Upper lobe of left lung (tissue), 4 donors: ENCODE measurements around the gene CAB39.

Experiments used
- EP300 ChIP-seq, 4 donors: sonication (generic); formaldehyde crosslinking; IDR thresholded peaks; one replicate each; pipeline ENCODE4 v1.5.1; 2017; ENCODE audit warnings: antibody characterized with exemption in 4 of 4, control low read depth in 2 of 4
- POLR2A ChIP-seq, 4 donors: fragments of 450-650 bp; IDR thresholded peaks; one replicate each; pipeline ENCODE4 v1.5.1; 2016 to 2017; ENCODE audit warnings: antibody characterized with exemption in 4 of 4, mild to moderate bottlenecking in 2 of 4
- TF ChIP-seq, protein P1 (sequence below), 6 experiments: fragments of 450-650 bp in 4 of 6; fragments of 200-600 bp in 2 of 6; sonication (generic) in 2 of 6; IDR thresholded peaks; one replicate each; pipeline ENCODE4 v1.5.1; 2016 to 2019; ENCODE audit warnings: antibody characterized with exemption in 6 of 6

DNA sequence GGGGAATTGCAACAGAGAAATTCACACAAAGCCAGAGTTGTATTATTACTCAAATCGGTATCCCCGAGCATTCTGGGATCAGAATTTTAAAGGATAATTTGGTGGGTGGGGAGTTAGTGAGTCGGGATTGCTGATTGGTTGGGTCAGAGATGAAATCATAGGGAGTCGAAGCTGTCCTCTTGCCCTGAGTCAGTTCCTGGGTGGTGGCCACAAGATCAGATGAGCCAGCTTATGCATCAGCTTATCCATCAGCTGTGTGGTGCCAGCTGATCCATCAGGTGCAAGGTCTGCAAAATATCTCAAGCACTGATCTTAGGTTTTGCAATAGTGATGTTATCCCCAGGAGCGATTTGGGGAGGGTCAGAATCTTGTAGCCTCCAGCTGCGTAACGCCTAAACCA is 117.8 kb downstream of the CAB39 start:
- TF ChIP-seq, protein P1, sequence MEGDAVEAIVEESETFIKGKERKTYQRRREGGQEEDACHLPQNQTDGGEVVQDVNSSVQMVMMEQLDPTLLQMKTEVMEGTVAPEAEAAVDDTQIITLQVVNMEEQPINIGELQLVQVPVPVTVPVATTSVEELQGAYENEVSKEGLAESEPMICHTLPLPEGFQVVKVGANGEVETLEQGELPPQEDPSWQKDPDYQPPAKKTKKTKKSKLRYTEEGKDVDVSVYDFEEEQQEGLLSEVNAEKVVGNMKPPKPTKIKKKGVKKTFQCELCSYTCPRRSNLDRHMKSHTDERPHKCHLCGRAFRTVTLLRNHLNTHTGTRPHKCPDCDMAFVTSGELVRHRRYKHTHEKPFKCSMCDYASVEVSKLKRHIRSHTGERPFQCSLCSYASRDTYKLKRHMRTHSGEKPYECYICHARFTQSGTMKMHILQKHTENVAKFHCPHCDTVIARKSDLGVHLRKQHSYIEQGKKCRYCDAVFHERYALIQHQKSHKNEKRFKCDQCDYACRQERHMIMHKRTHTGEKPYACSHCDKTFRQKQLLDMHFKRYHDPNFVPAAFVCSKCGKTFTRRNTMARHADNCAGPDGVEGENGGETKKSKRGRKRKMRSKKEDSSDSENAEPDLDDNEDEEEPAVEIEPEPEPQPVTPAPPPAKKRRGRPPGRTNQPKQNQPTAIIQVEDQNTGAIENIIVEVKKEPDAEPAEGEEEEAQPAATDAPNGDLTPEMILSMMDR (IDR thresholded peaks at IDR 0.05) = no peak
- no peak for TF ChIP-seq POLR2A (IDR thresholded peaks at IDR 0.05)
- TF ChIP-seq EP300 (IDR thresholded peaks at IDR 0.05) = no peak
